HepG2 (cell line): ENCODE results near the gene ZNF503. TPM values are rescaled to one million over a fixed set of nuclear protein-coding genes. Genes with fewer than 3 reads are reported as not detected.

Source experiments
- KDM5A ChIP-seq: fragments of 200-600 bp; sonication (generic); IDR thresholded peaks from 2 replicates; pipeline ENCODE4 v1.7.0; 2018; ENCODE audit warnings: antibody characterized with exemption, mild to moderate bottlenecking, low read length, borderline replicate concordance
- PCBP1 ChIP-seq: fragments of 200-400 bp; formaldehyde crosslinking; IDR thresholded peaks from 2 replicates; pipeline ENCODE4 v1.6.1; 2017; ENCODE audit warnings: mild to moderate bottlenecking, low read depth, low read length, borderline replicate concordance
- RARG ChIP-seq: sonication (generic); formaldehyde crosslinking; IDR thresholded peaks from 2 replicates; pipeline ENCODE4 v1.4.0; 2020; ENCODE audit warnings: low read depth, mild to moderate bottlenecking, missing genetic modification reagents
- RBM22 ChIP-seq: fragments of 200-400 bp; formaldehyde crosslinking; optimal IDR thresholded peaks from 2 replicates; pipeline ENCODE3; 2017; ENCODE audit warnings: mild to moderate bottlenecking, low read length, moderate library complexity
- SMARCC2 ChIP-seq: fragments of 450-650 bp; IDR thresholded peaks from 2 replicates; pipeline ENCODE4 v1.6.1; 2017; ENCODE audit warnings: antibody characterized with exemption, mild to moderate bottlenecking
- TOPORS ChIP-seq: sonication (generic); formaldehyde crosslinking; IDR thresholded peaks from 2 replicates; pipeline ENCODE4 v1.8.0; 2023; ENCODE audit warnings: mild to moderate bottlenecking, missing genetic modification reagents
- U2AF2 ChIP-seq: fragments of 200-400 bp; formaldehyde crosslinking; IDR thresholded peaks from 2 replicates; pipeline ENCODE4 v1.6.1; 2017; ENCODE audit warnings: low read depth, mild to moderate bottlenecking, low read length
- ZNF136 ChIP-seq: sonication (generic); formaldehyde crosslinking; IDR thresholded peaks from 2 replicates; pipeline ENCODE4 v1.8.1; 2022; ENCODE audit warnings: low read depth, mild to moderate bottlenecking, moderate library complexity, missing genetic modification reagents
- ZNF343 ChIP-seq: sonication (generic); formaldehyde crosslinking; IDR thresholded peaks from 2 replicates; pipeline ENCODE4 v1.4.0; 2020; ENCODE audit warnings: mild to moderate bottlenecking, missing genetic modification reagents
- ZNF569 ChIP-seq: sonication (generic); formaldehyde crosslinking; IDR thresholded peaks from 2 replicates; pipeline ENCODE4 v1.5.0; 2020; ENCODE audit warnings: mild to moderate bottlenecking, missing genetic modification reagents, moderate library complexity, borderline replicate concordance
- ZNF615 ChIP-seq: sonication (generic); formaldehyde crosslinking; IDR thresholded peaks from 2 replicates; pipeline ENCODE4 v1.5.0; 2020; ENCODE audit warnings: mild to moderate bottlenecking, missing genetic modification reagents, borderline replicate concordance
- ZNF629 ChIP-seq: sonication (generic); formaldehyde crosslinking; conservative IDR thresholded peaks from 2 replicates; pipeline ENCODE4 v1.5.0; 2020; ENCODE audit warnings: missing genetic modification reagents
- ZNF841 ChIP-seq: sonication (generic); formaldehyde crosslinking; IDR thresholded peaks from 2 replicates; pipeline ENCODE4 v1.8.1; 2023; ENCODE audit warnings: missing genetic modification reagents, borderline replicate concordance
- polyA plus RNA-seq, 8 experiments: library from polyadenylated mRNA; depleted of rRNA in 3 of 8; stranded (reverse) in 7 of 8; unstranded in 1 of 8; fragments of >200 nt; fragmentation: Illumina TruSeq in 4 of 8; extraction: Trizol in 4 of 8; gene quantifications; 2 replicates each; pipeline versions ENCODE4 v1.2.1 to v1.2.3, GENCODE V29; 2011 to 2016; ENCODE audit warnings: low read depth in 4 of 8, missing spikeins in 1 of 8, mixed read lengths in 1 of 8; ENCODE audit not compliant: insufficient read depth in 1 of 8
- total RNA-seq, 5 experiments: library from RNA; depleted of rRNA; stranded (reverse); fragments of >200 nt; fragmentation: Illumina TruSeq; extraction: Trizol; gene quantifications; 2 replicates each; pipeline ENCODE4 v1.2.3, GENCODE V29; 2016; ENCODE audit warnings: low read depth in 1 of 5
- TF ChIP-seq, protein P1 (sequence below): IDR thresholded peaks from 2 replicates; pipeline ENCODE4 v1.4.0; 2020; ENCODE audit warnings: mild to moderate bottlenecking, missing genetic modification reagents
- TF ChIP-seq, protein P2 (sequence below): sonication (generic); formaldehyde crosslinking; IDR thresholded peaks from 2 replicates; pipeline ENCODE4 v1.8.1; 2023; ENCODE audit warnings: mild to moderate bottlenecking, missing genetic modification reagents, borderline replicate concordance
- TF ChIP-seq, protein P3 (sequence below): sonication (generic); formaldehyde crosslinking; IDR thresholded peaks from 2 replicates; pipeline ENCODE4 v1.4.0; 2020; ENCODE audit warnings: missing genetic modification reagents
- TF ChIP-seq, protein P4 (sequence below): sonication (generic); formaldehyde crosslinking; IDR thresholded peaks from 2 replicates; pipeline ENCODE4 v1.8.0; 2022; ENCODE audit warnings: mild to moderate bottlenecking, missing genetic modification reagents, moderate library complexity
- TF ChIP-seq, protein P5 (sequence below): sonication (generic); formaldehyde crosslinking; IDR thresholded peaks from 2 replicates; pipeline ENCODE4 v1.4.0; 2020; ENCODE audit warnings: missing genetic modification reagents; ENCODE audit errors: not compliant biosample characterization

ZNF503 gene
- total and polyA plus RNA-seq, 2 of the 13 experiments (the other 11 are each of a cell fraction or from before 2014, with no cell fraction given) = 2.7 to 8.3 TPM

DNA sequence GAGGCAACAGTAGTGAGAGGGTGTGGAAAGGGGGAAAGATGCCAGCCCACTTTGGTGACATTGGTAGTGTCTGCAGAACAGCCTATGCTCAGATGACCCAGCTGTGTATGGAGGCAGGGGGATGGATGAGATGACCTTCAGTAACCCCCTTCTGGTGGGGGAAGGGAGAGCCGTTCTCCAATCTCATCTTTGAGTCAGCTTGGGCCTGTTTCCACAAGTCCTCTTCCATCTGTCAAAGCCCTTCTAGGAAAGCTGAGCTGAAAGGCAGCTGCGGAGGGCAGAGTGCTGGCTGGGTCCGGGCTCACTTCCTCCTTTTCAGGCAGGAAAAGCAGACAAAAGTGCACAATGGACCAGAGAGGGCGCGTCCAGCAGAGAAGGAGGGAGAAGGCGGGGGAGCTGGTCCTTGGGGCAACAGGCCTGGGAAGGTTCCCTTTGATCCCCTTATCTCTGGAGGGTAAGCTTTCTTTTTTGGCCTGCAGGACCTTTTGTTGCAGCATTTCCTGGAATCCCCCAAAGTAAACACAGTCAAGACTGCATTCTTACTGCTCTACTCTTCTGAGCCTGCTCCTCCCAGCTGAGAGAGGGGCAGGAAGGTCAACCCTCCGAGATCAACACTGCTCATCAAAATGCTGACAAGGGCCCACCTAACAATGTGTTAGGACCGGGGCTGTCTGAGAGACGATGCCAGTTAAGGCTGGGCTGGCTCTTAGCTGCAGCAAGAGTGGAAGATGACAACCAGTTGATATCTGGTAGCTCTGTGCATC is 28.6 kb upstream of the ZNF503 start (continued):
- TF ChIP-seq, protein P1, sequence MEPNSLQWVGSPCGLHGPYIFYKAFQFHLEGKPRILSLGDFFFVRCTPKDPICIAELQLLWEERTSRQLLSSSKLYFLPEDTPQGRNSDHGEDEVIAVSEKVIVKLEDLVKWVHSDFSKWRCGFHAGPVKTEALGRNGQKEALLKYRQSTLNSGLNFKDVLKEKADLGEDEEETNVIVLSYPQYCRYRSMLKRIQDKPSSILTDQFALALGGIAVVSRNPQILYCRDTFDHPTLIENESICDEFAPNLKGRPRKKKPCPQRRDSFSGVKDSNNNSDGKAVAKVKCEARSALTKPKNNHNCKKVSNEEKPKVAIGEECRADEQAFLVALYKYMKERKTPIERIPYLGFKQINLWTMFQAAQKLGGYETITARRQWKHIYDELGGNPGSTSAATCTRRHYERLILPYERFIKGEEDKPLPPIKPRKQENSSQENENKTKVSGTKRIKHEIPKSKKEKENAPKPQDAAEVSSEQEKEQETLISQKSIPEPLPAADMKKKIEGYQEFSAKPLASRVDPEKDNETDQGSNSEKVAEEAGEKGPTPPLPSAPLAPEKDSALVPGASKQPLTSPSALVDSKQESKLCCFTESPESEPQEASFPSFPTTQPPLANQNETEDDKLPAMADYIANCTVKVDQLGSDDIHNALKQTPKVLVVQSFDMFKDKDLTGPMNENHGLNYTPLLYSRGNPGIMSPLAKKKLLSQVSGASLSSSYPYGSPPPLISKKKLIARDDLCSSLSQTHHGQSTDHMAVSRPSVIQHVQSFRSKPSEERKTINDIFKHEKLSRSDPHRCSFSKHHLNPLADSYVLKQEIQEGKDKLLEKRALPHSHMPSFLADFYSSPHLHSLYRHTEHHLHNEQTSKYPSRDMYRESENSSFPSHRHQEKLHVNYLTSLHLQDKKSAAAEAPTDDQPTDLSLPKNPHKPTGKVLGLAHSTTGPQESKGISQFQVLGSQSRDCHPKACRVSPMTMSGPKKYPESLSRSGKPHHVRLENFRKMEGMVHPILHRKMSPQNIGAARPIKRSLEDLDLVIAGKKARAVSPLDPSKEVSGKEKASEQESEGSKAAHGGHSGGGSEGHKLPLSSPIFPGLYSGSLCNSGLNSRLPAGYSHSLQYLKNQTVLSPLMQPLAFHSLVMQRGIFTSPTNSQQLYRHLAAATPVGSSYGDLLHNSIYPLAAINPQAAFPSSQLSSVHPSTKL = peak; percentile 97
- TF ChIP-seq, protein P2, sequence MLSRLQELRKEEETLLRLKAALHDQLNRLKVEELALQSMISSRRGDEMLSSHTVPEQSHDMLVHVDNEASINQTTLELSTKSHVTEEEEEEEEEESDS (CRISPR knock-in tag) = no peak
- TF ChIP-seq ZNF615 (no peak; the same call in 1 of the 2 replicates), ZNF569 (CRISPR knock-in tag) (no peak), RBM22 (no peak), KDM5A (no peak), PCBP1 (no peak), ZNF343 (CRISPR knock-in tag) (no peak), RARG (CRISPR knock-in tag) (no peak), TOPORS (CRISPR knock-in tag) (no peak), ZNF841 (CRISPR knock-in tag) (no peak; the same call in 1 of the 2 replicates), U2AF2 (no peak), SMARCC2 (no peak), ZNF629 (CRISPR knock-in tag) (peak; percentile 52; the same call in 1 of the 2 replicates), ZNF136 (CRISPR knock-in tag) (no peak; the same call in 1 of the 2 replicates)
- TF ChIP-seq, protein P3, sequence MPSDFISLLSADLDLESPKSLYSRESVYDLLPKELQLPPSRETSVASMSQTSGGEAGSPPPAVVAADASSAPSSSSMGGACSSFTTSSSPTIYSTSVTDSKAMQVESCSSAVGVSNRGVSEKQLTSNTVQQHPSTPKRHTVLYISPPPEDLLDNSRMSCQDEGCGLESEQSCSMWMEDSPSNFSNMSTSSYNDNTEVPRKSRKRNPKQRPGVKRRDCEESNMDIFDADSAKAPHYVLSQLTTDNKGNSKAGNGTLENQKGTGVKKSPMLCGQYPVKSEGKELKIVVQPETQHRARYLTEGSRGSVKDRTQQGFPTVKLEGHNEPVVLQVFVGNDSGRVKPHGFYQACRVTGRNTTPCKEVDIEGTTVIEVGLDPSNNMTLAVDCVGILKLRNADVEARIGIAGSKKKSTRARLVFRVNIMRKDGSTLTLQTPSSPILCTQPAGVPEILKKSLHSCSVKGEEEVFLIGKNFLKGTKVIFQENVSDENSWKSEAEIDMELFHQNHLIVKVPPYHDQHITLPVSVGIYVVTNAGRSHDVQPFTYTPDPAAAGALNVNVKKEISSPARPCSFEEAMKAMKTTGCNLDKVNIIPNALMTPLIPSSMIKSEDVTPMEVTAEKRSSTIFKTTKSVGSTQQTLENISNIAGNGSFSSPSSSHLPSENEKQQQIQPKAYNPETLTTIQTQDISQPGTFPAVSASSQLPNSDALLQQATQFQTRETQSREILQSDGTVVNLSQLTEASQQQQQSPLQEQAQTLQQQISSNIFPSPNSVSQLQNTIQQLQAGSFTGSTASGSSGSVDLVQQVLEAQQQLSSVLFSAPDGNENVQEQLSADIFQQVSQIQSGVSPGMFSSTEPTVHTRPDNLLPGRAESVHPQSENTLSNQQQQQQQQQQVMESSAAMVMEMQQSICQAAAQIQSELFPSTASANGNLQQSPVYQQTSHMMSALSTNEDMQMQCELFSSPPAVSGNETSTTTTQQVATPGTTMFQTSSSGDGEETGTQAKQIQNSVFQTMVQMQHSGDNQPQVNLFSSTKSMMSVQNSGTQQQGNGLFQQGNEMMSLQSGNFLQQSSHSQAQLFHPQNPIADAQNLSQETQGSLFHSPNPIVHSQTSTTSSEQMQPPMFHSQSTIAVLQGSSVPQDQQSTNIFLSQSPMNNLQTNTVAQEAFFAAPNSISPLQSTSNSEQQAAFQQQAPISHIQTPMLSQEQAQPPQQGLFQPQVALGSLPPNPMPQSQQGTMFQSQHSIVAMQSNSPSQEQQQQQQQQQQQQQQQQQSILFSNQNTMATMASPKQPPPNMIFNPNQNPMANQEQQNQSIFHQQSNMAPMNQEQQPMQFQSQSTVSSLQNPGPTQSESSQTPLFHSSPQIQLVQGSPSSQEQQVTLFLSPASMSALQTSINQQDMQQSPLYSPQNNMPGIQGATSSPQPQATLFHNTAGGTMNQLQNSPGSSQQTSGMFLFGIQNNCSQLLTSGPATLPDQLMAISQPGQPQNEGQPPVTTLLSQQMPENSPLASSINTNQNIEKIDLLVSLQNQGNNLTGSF (CRISPR knock-in tag) = no peak
- TF ChIP-seq, protein P4, sequence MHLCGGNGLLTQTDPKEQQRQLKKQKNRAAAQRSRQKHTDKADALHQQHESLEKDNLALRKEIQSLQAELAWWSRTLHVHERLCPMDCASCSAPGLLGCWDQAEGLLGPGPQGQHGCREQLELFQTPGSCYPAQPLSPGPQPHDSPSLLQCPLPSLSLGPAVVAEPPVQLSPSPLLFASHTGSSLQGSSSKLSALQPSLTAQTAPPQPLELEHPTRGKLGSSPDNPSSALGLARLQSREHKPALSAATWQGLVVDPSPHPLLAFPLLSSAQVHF (CRISPR knock-in tag) = no peak
- TF ChIP-seq, protein P5, sequence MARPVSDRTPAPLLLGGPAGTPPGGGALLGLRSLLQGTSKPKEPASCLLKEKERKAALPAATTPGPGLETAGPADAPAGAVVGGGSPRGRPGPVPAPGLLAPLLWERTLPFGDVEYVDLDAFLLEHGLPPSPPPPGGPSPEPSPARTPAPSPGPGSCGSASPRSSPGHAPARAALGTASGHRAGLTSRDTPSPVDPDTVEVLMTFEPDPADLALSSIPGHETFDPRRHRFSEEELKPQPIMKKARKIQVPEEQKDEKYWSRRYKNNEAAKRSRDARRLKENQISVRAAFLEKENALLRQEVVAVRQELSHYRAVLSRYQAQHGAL (CRISPR knock-in tag) = peak; percentile 49
